NCI-H524 (cell line): Measurements from ENCODE around the gene SORT1.

Experiments used
- DNase-seq, 2 experiments: peaks; one replicate each; lab custom pipeline; 2025; lab: John Stamatoyannopoulos, UW

SORT1 gene

GRCh38 chr1:109259674-109260557 lies 137.8 kb downstream of the SORT1 start:
- peak in 1 of 2 experiments; percentile 8 for DNase-seq
